ENCODE results near the gene DOCK1. TPM values are rescaled to one million over a fixed set of nuclear protein-coding genes. Genes with fewer than 3 reads are reported as not detected.
"Not testable (repeated sequence)": the region's sequence is repeated elsewhere in the genome, so short reads cannot be mapped to it uniquely, and the experiment has no call there.

The DOCK1 gene
- total RNA-seq, 2 donors from 2014 or later: 41.2 to 56.0 TPM

DNA sequence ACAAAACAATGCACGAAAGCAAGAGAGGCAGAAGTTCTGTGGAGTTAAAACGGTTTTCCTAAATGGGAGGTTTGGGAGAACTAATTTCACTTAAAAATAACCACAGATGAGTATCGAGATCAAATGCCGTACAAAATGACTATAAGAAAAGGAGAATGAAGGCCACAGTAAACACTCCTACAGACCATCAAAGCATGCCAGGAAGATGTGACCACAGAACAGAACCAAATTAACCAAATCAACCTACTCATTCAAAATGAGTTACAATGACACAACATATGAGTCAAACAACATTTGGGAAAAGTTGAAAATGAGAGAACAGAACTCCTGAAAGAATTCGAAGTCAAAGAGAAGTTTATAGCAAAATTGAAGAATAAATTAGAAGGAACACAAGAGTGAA is 24.3 kb upstream of the DOCK1 start:
- intact Hi-C loops (cut with DNase I): no loop called here
- Histone ChIP-seq H3K4me3 (no peak overlapping the region), H3K9me3 (no peaks in the 10 kb centered on the region), H3K27ac (no peak overlapping the region), H3K36me3 (no peaks in the 10 kb centered on the region), H3K4me1 (replicated peaks) (no peaks in the 10 kb centered on the region), H3K27me3 (replicated peaks; ENCODE audit: insufficient read depth) (no peaks in the 10 kb centered on the region)
- 67% methylated on average over 5 of the region's 5 CpGs for WGBS
- no peak for DNase-seq (ENCODE audit: low spot score)
- TF ChIP-seq, protein P1, sequence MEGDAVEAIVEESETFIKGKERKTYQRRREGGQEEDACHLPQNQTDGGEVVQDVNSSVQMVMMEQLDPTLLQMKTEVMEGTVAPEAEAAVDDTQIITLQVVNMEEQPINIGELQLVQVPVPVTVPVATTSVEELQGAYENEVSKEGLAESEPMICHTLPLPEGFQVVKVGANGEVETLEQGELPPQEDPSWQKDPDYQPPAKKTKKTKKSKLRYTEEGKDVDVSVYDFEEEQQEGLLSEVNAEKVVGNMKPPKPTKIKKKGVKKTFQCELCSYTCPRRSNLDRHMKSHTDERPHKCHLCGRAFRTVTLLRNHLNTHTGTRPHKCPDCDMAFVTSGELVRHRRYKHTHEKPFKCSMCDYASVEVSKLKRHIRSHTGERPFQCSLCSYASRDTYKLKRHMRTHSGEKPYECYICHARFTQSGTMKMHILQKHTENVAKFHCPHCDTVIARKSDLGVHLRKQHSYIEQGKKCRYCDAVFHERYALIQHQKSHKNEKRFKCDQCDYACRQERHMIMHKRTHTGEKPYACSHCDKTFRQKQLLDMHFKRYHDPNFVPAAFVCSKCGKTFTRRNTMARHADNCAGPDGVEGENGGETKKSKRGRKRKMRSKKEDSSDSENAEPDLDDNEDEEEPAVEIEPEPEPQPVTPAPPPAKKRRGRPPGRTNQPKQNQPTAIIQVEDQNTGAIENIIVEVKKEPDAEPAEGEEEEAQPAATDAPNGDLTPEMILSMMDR (IDR thresholded peaks at IDR 0.05): no peak
- TF ChIP-seq POLR2AphosphoS5 (IDR thresholded peaks at IDR 0.05) (no peak), POLR2A (IDR thresholded peaks at IDR 0.05) (no peak)

DNA sequence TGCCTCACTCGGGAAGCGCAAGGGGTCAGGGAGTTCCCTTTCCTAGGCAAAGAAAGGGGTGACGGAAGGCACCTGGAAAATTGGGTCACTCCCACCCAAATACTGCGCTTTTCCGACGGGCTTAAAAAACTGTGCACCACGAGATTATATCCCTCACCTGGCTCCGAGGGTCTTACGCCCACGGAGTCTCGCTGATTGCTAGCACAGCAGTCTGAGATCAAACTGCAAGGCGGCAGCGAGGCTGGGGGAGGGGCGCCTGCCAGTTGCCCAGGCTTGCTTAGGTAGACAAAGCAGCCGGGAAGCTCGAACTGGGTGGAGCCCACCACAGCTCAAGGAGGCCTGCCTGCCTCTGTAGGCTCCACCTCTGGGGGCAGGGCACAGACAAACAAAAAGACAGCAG is 23.2 kb upstream of the DOCK1 start:
- H3K9me3 ChIP-seq; H3K4me3 ChIP-seq; intact Hi-C loops (cut with DNase I); H3K36me3 ChIP-seq; DNase-seq (ENCODE audit: low spot score); H3K27me3 ChIP-seq (replicated peaks; ENCODE audit: insufficient read depth); H3K4me1 ChIP-seq (replicated peaks); H3K27ac ChIP-seq: not testable (repeated sequence)
- WGBS: 48% methylated on average over 7 of the region's 16 CpGs

DNA sequence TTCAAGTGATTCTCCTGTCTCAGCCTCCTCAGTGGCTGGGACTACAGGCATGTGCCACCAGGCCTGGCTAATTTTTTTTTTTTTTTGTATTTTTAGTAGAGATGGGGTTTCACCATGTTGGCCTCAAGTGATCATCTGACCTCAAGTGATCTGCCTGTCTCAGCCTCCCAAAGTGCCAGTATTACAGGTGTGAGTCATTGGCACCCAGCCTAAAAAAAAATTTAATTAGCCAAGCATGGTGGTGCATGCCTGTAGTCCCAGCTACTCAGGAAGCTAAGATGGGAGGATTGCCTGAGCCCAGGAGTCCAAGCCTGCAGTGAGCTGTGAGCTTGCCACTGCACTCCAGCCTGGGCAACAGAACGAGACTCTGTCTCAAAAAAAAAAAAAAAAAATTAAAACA is 16.8 kb upstream of the DOCK1 start:
- H3K4me3 ChIP-seq; intact Hi-C loops (cut with DNase I); H3K27ac ChIP-seq; H3K4me1 ChIP-seq (replicated peaks); H3K9me3 ChIP-seq; DNase-seq (ENCODE audit: low spot score); H3K27me3 ChIP-seq (replicated peaks; ENCODE audit: insufficient read depth); H3K36me3 ChIP-seq: not testable (repeated sequence)
- WGBS: 59% methylated on average over 1 of the region's 1 CpG

DNA sequence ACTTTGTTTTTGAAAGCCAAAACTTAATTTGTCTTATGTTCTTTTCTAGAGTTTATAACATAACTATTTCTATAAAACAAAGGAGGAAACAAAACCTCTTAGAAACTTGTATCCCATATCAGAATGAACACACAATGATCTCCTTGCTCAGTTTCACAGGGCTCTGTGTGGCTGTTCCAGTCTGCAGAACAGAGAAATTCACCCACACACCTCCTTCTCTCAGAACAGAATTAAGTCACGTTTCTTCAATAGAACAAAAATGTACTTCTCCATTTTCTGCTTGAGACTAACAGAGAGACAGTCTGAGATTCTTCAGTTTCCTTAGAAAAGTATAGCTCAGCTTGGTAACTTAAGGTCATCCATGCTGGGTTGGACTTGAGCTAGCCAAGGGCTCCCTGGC is 15.8 kb upstream of the DOCK1 start:
- Histone ChIP-seq H3K4me3 (no peak overlapping the region), H3K27ac (no peak overlapping the region), H3K36me3 (no peaks in the 10 kb centered on the region), H3K9me3 (no peaks in the 10 kb centered on the region), H3K4me1 (replicated peaks) (no peaks in the 10 kb centered on the region), H3K27me3 (replicated peaks; ENCODE audit: insufficient read depth) (no peaks in the 10 kb centered on the region)
- 33% methylated on average over 1 of the region's 1 CpG for WGBS
- DNase-seq (ENCODE audit: low spot score): no peak
- intact Hi-C loops (cut with DNase I): no loop called here
- TF ChIP-seq POLR2AphosphoS5 (IDR thresholded peaks at IDR 0.05) (no peak), POLR2A (IDR thresholded peaks at IDR 0.05) (no peak)
- TF ChIP-seq, protein P1 (IDR thresholded peaks at IDR 0.05): no peak

DNA sequence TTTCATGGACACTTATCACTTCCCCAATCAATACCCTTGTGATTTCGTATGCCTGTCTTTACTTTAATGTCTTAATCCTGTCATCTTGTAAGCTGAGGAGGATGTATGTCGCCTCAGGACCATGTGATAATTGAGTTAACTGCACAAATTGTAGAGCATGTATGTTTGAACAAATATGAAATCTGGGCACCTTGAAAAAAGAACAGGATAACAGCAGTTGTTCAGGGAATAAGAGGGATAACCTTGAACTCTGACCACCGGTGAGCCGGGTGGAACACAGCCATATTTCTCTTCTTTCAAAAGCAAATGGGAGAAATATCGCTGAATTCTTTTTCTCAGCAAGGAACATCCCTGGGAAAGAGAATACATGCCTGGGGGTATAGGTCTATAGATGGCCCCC is 14.4 kb upstream of the DOCK1 start:
- intact Hi-C loops (cut with DNase I); H3K4me3 ChIP-seq; DNase-seq (ENCODE audit: low spot score); H3K9me3 ChIP-seq; H3K36me3 ChIP-seq; H3K4me1 ChIP-seq (replicated peaks); H3K27me3 ChIP-seq (replicated peaks; ENCODE audit: insufficient read depth); H3K27ac ChIP-seq: not testable (repeated sequence)
- WGBS: 95% methylated on average over 5 of the region's 5 CpGs

DNA sequence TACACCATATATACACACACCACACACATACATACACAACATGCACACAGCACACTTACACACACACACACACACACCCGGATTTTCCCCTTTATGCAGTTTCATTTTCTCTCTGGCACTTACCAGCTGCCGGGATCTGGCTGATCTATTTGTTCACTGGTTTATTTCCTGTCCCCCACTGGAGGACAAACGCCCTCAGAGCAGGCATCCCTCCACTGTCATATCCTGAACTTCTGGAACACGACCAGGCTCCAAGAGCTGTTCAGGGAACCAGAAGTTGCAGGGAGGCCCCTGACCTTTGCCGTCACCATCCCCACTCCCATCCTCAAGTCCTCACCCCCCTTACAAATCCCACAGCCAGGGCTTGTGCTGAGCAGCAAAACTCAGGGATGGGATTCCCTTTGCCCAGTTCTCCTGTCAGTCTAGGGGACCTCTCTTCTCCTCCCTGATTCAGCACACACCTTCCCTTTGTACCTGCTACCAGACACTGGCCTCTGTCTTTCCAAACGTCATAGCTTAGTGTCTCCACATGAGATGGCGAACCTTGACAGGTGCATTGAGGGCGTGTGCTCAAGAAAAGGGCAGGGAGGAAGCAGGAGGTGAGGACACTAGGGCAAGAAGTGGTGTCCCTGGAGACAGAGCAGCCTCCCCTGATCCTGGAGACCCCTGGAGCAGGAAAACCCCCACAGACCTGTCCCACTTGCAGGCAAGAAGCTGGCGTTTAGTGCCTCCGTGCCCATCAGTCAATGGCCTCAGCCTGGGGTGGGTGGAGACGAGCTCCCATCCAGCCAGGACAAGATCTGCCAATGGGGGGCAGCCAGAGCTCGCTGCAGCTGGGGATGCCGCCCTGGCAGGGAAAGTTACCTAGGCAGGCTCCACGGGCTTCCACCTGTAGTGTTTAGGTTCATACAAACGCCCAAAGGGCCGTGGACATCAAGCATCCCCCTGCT is 12.7 kb upstream of the DOCK1 start:
- Histone ChIP-seq H3K4me3 (no peak overlapping the region), H3K9me3 (no peaks in the 10 kb centered on the region), H3K4me1 (replicated peaks) (no peaks in the 10 kb centered on the region), H3K36me3 (no peaks in the 10 kb centered on the region), H3K27ac (no peak overlapping the region), H3K27me3 (replicated peaks; ENCODE audit: insufficient read depth) (no peaks in the 10 kb centered on the region)
- TF ChIP-seq POLR2A (IDR thresholded peaks at IDR 0.05): no peak
- TF ChIP-seq, protein P1 (IDR thresholded peaks at IDR 0.05): no peak
- TF ChIP-seq POLR2AphosphoS5 (IDR thresholded peaks at IDR 0.05): no peak
- intact Hi-C loops (cut with DNase I): no loop called here
- no peak for DNase-seq (ENCODE audit: low spot score)
- WGBS: 69% methylated on average over 15 of the region's 16 CpGs
